Parathyroid adenoma (tissue), 2 donors: Measurements from ENCODE around the gene RAPGEF1.
"Not testable (repeated sequence)": the region's sequence is repeated elsewhere in the genome, so short reads cannot be mapped to it uniquely, and the experiment has no call there.

Experiments
- H2AFZ ChIP-seq: fragments of 300-600 bp; sonication (generic); one replicate; pipeline ENCODE4 v1.7.0; 2017; ENCODE audit warnings: antibody characterized with exemption, mild to moderate bottlenecking
- H3K27ac ChIP-seq: fragments of 300-600 bp; sonication (generic); one replicate; pipeline ENCODE4 v1.7.0; 2017
- H3K27me3 ChIP-seq: fragments of 300-600 bp; sonication (generic); one replicate; pipeline ENCODE4 v1.7.0; 2017; ENCODE audit warnings: low read length; ENCODE audit not compliant: control insufficient read depth, insufficient read depth
- H3K36me3 ChIP-seq: fragments of 300-600 bp; sonication (generic); one replicate; pipeline ENCODE4 v1.7.0; 2017; ENCODE audit warnings: low read length; ENCODE audit not compliant: control insufficient read depth, insufficient read depth
- H3K4me1 ChIP-seq: fragments of 300-600 bp; sonication (generic); one replicate; pipeline ENCODE4 v1.7.0; 2017; ENCODE audit warnings: control low read depth
- H3K4me2 ChIP-seq: fragments of 300-600 bp; sonication (generic); one replicate; pipeline ENCODE4 v1.7.0; 2017; ENCODE audit warnings: low read length
- H3K4me3 ChIP-seq: fragments of 300-600 bp; sonication (generic); one replicate; pipeline ENCODE4 v1.7.0; 2017; ENCODE audit warnings: low read depth, low read length
- H3K79me2 ChIP-seq: fragments of 300-600 bp; sonication (generic); one replicate; pipeline ENCODE4 v1.7.0; 2017; ENCODE audit warnings: control low read depth
- H3K9ac ChIP-seq: fragments of 300-600 bp; sonication (generic); one replicate; pipeline ENCODE4 v1.7.0; 2017; ENCODE audit warnings: mild to moderate bottlenecking
- H3K9me3 ChIP-seq: fragments of 300-600 bp; sonication (generic); one replicate; pipeline ENCODE4 v1.7.0; 2017; ENCODE audit warnings: low read length; ENCODE audit not compliant: control insufficient read depth
- CTCF ChIP-seq: fragments of 300-600 bp; sonication (generic); IDR thresholded peaks from one replicate; pipeline ENCODE4 v1.7.0; 2017; ENCODE audit warnings: antibody characterized with exemption, mild to moderate bottlenecking
- donor health status: primary hyperparathyroidism.

The RAPGEF1 gene

DNA sequence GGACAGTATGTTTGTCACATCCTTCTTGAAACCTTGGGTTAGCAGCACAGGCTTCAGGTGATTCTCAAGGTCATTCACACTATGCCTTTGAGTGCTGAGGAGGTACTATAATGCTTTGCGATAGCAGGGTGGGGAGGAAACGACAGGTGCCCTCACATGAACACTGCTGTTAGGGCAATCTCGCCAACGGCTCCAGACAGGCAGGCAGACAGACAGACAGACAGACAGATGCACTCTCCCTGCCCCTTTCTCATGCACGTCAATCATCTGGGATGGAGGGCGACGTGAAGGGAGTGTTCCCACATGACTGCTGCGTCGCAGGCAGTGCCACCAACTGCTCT lies 82.9 kb downstream of the RAPGEF1 start:
- H3K27ac ChIP-seq, result peak overlapping the region; percentile 11
- no peak overlapping the region for H3K9ac ChIP-seq
- H3K36me3 ChIP-seq, result no peaks in the 10 kb centered on the region

GRCh38 chr9:131656356-131657036 lies 83.4 kb downstream of the RAPGEF1 start:
- TF ChIP-seq CTCF, result no peak

More for the DNA sequence above, 82.9 kb downstream of the RAPGEF1 start:
- peaks cover 6% of the 10 kb centered on the region for H3K4me1 ChIP-seq
- H3K27me3 ChIP-seq, result no peaks in the 10 kb centered on the region
- H2AFZ ChIP-seq, result no peak overlapping the region
- TF ChIP-seq CTCF, result no peak
- H3K79me2 ChIP-seq, result peaks cover 4% of the 10 kb centered on the region
- H3K9me3 ChIP-seq, result no peaks in the 10 kb centered on the region
- H3K4me3 ChIP-seq, result no peak overlapping the region
- H3K4me2 ChIP-seq, result no peak overlapping the region

GRCh38 chr9:131654369-131654768 lies 85.5 kb downstream of the RAPGEF1 start:
- H3K27ac ChIP-seq, result peak overlapping the region; percentile 36
- not testable (repeated sequence) for H3K79me2 ChIP-seq, H3K9ac ChIP-seq, H3K4me2 ChIP-seq, H3K9me3 ChIP-seq, H3K36me3 ChIP-seq, H3K27me3 ChIP-seq, H3K4me3 ChIP-seq, H2AFZ ChIP-seq, H3K4me1 ChIP-seq

More at GRCh38 chr9:131656356-131657036, 83.4 kb downstream of the RAPGEF1 start:
- peak overlapping the region; percentile 24 for H3K27ac ChIP-seq
- peaks cover 4% of the 10 kb centered on the region for H3K79me2 ChIP-seq
- H3K9me3 ChIP-seq, result no peaks in the 10 kb centered on the region
- H3K9ac ChIP-seq, result no peak overlapping the region
- no peak overlapping the region for H2AFZ ChIP-seq
- H3K4me3 ChIP-seq, result no peak overlapping the region
- H3K4me2 ChIP-seq, result no peak overlapping the region
- H3K27me3 ChIP-seq, result no peaks in the 10 kb centered on the region
- peaks cover 6% of the 10 kb centered on the region for H3K4me1 ChIP-seq
- no peaks in the 10 kb centered on the region for H3K36me3 ChIP-seq

DNA sequence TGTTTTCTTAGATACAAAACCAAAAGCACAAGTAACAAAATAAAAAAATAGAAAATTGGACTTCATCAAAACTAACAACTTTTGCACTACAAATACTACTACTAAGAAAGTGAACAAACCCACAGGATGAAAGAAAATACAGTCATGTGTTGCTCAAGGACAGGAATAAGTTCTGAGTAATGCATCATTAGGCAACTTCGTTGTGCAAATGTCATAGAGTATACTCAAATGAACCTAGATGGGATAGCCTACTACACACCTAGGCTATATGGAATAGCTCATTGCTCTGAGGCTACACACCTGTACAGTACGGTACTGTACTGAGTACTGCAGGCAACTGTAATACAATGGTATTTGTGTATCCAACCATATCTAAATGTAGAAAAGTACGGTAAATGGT lies 88.3 kb downstream of the RAPGEF1 start:
- H3K4me2 ChIP-seq, result no peak overlapping the region

GRCh38 chr9:131651160-131651559 lies 88.7 kb downstream of the RAPGEF1 start:
- H3K36me3 ChIP-seq, result no peaks in the 10 kb centered on the region
- H3K9me3 ChIP-seq, result no peaks in the 10 kb centered on the region
- H3K79me2 ChIP-seq, result peaks cover 2% of the 10 kb centered on the region
- H3K4me1 ChIP-seq, result peaks cover 6% of the 10 kb centered on the region
- H3K9ac ChIP-seq, result no peak overlapping the region
- TF ChIP-seq CTCF, result no peak
- no peak overlapping the region for H3K27ac ChIP-seq
- no peak overlapping the region for H3K4me2 ChIP-seq
- H2AFZ ChIP-seq, result no peak overlapping the region
- H3K4me3 ChIP-seq, result no peak overlapping the region
- no peaks in the 10 kb centered on the region for H3K27me3 ChIP-seq

More for the DNA sequence above, 88.3 kb downstream of the RAPGEF1 start:
- Histone ChIP-seq H3K9ac (no peak overlapping the region), H2AFZ (no peak overlapping the region), H3K27ac (no peak overlapping the region), H3K4me1 (peaks cover 6% of the 10 kb centered on the region), H3K79me2 (peaks cover 2% of the 10 kb centered on the region), H3K4me3 (no peak overlapping the region), H3K9me3 (no peaks in the 10 kb centered on the region), H3K27me3 (no peaks in the 10 kb centered on the region), H3K36me3 (no peaks in the 10 kb centered on the region)
- no peak for TF ChIP-seq CTCF
